HepG2 (cell line): Measurements from ENCODE around the gene KAZN. TPM values are rescaled to one million over a fixed set of nuclear protein-coding genes. Genes with fewer than 3 reads are reported as not detected.

ENCODE experiments used
- ATAC-seq: fragments of 200-7000 bp; cut with Tn5 transposase; 3 replicates; pipeline ENCODE4 v1.9.1; 2020; ENCODE audit warnings: mild to moderate bottlenecking, moderate library complexity
- BruUV-seq: library from RNA; stranded (reverse); fragments of 400-500 nt; replicated peaks from 2 replicates; lab custom pipeline; 2021; lab: Mats Ljungman, UMichigan
- CTCF ChIA-PET: fragments of 300-600 bp; formaldehyde crosslinking; extraction: SDS; loops from one replicate; lab custom pipeline; 2021; ENCODE audit warnings: low total read pairs, inconsistent platforms, low intra/inter-chr PET ratio; lab: Yijun Ruan, JAX
- POLR2A ChIA-PET: fragments of 350-600 bp; sonication (Branson Sonifier 250); formaldehyde crosslinking; loops from one replicate; lab custom pipeline; 2020; ENCODE audit warnings: antibody characterized with exemption, inconsistent platforms; lab: Yijun Ruan, JAX
- DNase-seq: peaks from one replicate; pipeline ENCODE4 v3.0.0-alpha.2; 2015; ENCODE audit warnings: low spot score
- FAIRE-seq: peaks from 3 replicates; lab custom pipeline; 2011; peaks lifted over from hg19 to GRCh38; lab: Jason Lieb, UNC
- H2AFZ ChIP-seq: one replicate; pipeline ENCODE4 v1.6.1; 2011; ENCODE audit warnings: low read length, inconsistent platforms
- H3K27ac ChIP-seq: fragments of 300-600 bp; 3 replicates; pipeline ENCODE4 v1.8.0; 2011; ENCODE audit warnings: mixed run types, mild to moderate bottlenecking, mixed read lengths, low read length, inconsistent platforms; ENCODE audit not compliant: insufficient read depth; ENCODE audit errors: extremely low read length
- H3K27me3 ChIP-seq, 2 experiments: fragments of 200-600 bp in 1 of 2; 2 replicates in 1 of 2; 3 replicates in 1 of 2; pipeline versions ENCODE4 v1.6.0 to v1.8.0; 2011; ENCODE audit warnings: low read length in 2 of 2, mild to moderate bottlenecking in 2 of 2, moderate library complexity in 2 of 2, inconsistent platforms in 1 of 2; ENCODE audit not compliant: insufficient read depth in 2 of 2, control insufficient read depth in 1 of 2
- H3K36me3 ChIP-seq, 2 experiments: fragments of 200-600 bp in 1 of 2; replicated peaks in 1 of 2; 2 replicates in 1 of 2; 3 replicates in 1 of 2; pipeline versions ENCODE4 v1.5.1 to v1.8.0; 2011; ENCODE audit warnings: low read length in 2 of 2, inconsistent platforms in 1 of 2; ENCODE audit not compliant: insufficient read depth in 2 of 2, control insufficient read depth in 1 of 2
- H3K4me1 ChIP-seq: 2 replicates; pipeline ENCODE4 v1.5.1; 2012; ENCODE audit warnings: low read length, inconsistent platforms; ENCODE audit not compliant: insufficient read depth
- H3K4me2 ChIP-seq: 2 replicates; pipeline ENCODE4 v1.6.0; 2011; ENCODE audit warnings: low read depth, low read length, inconsistent platforms
- H3K4me3 ChIP-seq, 3 experiments: fragments of 200-600 bp in 1 of 3; sonication (generic), shearing (Covaris generic) in 1 of 3; replicated peaks in 1 of 3; 2 replicates each; pipeline ENCODE4 v1.5.1; 2011 to 2016; ENCODE audit warnings: low read length in 3 of 3, inconsistent platforms in 2 of 3, low read depth in 2 of 3, mild to moderate bottlenecking in 2 of 3, control low read depth in 1 of 3, mixed read lengths in 1 of 3; ENCODE audit not compliant: insufficient read depth in 1 of 3
- H3K79me2 ChIP-seq: one replicate; pipeline ENCODE4 v1.6.1; 2011; ENCODE audit warnings: low read length, inconsistent platforms; ENCODE audit not compliant: insufficient read depth
- H3K9ac ChIP-seq: 2 replicates; pipeline ENCODE4 v1.6.0; 2011; ENCODE audit warnings: mild to moderate bottlenecking, low read depth, low read length, inconsistent platforms; ENCODE audit not compliant: insufficient read depth
- H3K9me3 ChIP-seq: 2 replicates; pipeline ENCODE4 v1.5.1; 2012; ENCODE audit warnings: mild to moderate bottlenecking, low read length
- H4K20me1 ChIP-seq: 2 replicates; pipeline ENCODE4 v1.6.0; 2011; ENCODE audit warnings: inconsistent platforms, mild to moderate bottlenecking, low read length, moderate library complexity; ENCODE audit not compliant: insufficient read depth
- ARNTL ChIP-seq: sonication (generic); formaldehyde crosslinking; IDR thresholded peaks from 2 replicates; pipeline ENCODE4 v1.4.0; 2020; ENCODE audit warnings: mild to moderate bottlenecking, missing genetic modification reagents
- ATF1 ChIP-seq: IDR thresholded peaks from 2 replicates; pipeline ENCODE4 v1.6.1; 2016; ENCODE audit warnings: mild to moderate bottlenecking, control low read depth
- EED ChIP-seq: sonication (generic); formaldehyde crosslinking; IDR thresholded peaks from 2 replicates; pipeline ENCODE4 v1.5.0; 2020; ENCODE audit warnings: mild to moderate bottlenecking, missing genetic modification reagents
- GABPA ChIP-seq, 2 experiments: IDR thresholded peaks; 2 replicates each; pipeline ENCODE4 v1.6.1; 2011 to 2016; ENCODE audit warnings: low read depth in 2 of 2, low read length in 1 of 2, missing biosample characterization in 1 of 2, missing genetic modification characterization in 1 of 2
- HOXA3 ChIP-seq: sonication (generic); formaldehyde crosslinking; IDR thresholded peaks from 2 replicates; pipeline ENCODE4 v1.5.0; 2020; ENCODE audit warnings: missing genetic modification reagents
- KDM1A ChIP-seq: IDR thresholded peaks from 2 replicates; pipeline ENCODE4 v1.6.1; 2016; ENCODE audit warnings: missing compliant biosample characterization
- MAF1 ChIP-seq: sonication (generic); formaldehyde crosslinking; IDR thresholded peaks from 2 replicates; pipeline ENCODE4 v1.5.0; 2020; ENCODE audit warnings: missing genetic modification reagents, borderline replicate concordance
- NCOA1 ChIP-seq: sonication (generic); formaldehyde crosslinking; IDR thresholded peaks from 2 replicates; pipeline ENCODE4 v1.9.0; 2021; ENCODE audit warnings: missing genetic modification reagents
- PCBP1 ChIP-seq: fragments of 200-400 bp; formaldehyde crosslinking; IDR thresholded peaks from 2 replicates; pipeline ENCODE4 v1.6.1; 2017; ENCODE audit warnings: mild to moderate bottlenecking, low read depth, low read length, borderline replicate concordance
- ZNF136 ChIP-seq: sonication (generic); formaldehyde crosslinking; IDR thresholded peaks from 2 replicates; pipeline ENCODE4 v1.8.1; 2022; ENCODE audit warnings: low read depth, mild to moderate bottlenecking, moderate library complexity, missing genetic modification reagents
- ZNF20 ChIP-seq: sonication (generic); formaldehyde crosslinking; IDR thresholded peaks from 2 replicates; pipeline ENCODE4 v1.4.0; 2020; ENCODE audit warnings: mild to moderate bottlenecking, moderate library complexity, missing genetic modification reagents
- ZNF234 ChIP-seq: sonication (generic); formaldehyde crosslinking; conservative IDR thresholded peaks from 2 replicates; pipeline ENCODE4 v1.5.1; 2020; ENCODE audit warnings: mild to moderate bottlenecking, missing genetic modification reagents
- ZNF235 ChIP-seq: sonication (generic); formaldehyde crosslinking; IDR thresholded peaks from 2 replicates; pipeline ENCODE4 v1.8.1; 2023; ENCODE audit warnings: mild to moderate bottlenecking, missing genetic modification reagents, borderline replicate concordance
- ZNF484 ChIP-seq: sonication (generic); formaldehyde crosslinking; IDR thresholded peaks from 2 replicates; pipeline ENCODE4 v1.5.1; 2020; ENCODE audit warnings: mild to moderate bottlenecking, low read depth, missing genetic modification reagents, borderline replicate concordance
- ZNF569 ChIP-seq: sonication (generic); formaldehyde crosslinking; IDR thresholded peaks from 2 replicates; pipeline ENCODE4 v1.5.0; 2020; ENCODE audit warnings: mild to moderate bottlenecking, missing genetic modification reagents, moderate library complexity, borderline replicate concordance
- ZSCAN20 ChIP-seq: sonication (generic); formaldehyde crosslinking; IDR thresholded peaks from 2 replicates; pipeline ENCODE4 v1.4.0; 2020; ENCODE audit warnings: missing genetic modification reagents, mild to moderate bottlenecking, borderline replicate concordance
- WGBS: methylation state at CpG from one replicate; pipeline ENCODE4 v1.1.6; 2017; ENCODE audit warnings: low lambda C conversion rate; 5-methylcytosine and 5-hydroxymethylcytosine counted together
- in situ Hi-C: cut with HindIII; loops from 2 replicates; pipeline ENCODE4 v1.10.0; 2017; ENCODE audit warnings: low pct_unique_long_range_greater_than_20kb; ENCODE audit not compliant: extremely low pct_ligation_motif_present
- intact Hi-C: fragments of 100-400 bp; cut with micrococcal nuclease; formaldehyde crosslinking; loops from one replicate; pipeline ENCODE4 v1.10.0; 2022; ENCODE audit not compliant: unreplicated experiment
- polyA plus RNA-seq, 8 experiments: library from polyadenylated mRNA; depleted of rRNA in 3 of 8; stranded (reverse) in 7 of 8; unstranded in 1 of 8; fragments of >200 nt; fragmentation: Illumina TruSeq in 4 of 8; extraction: Trizol in 4 of 8; gene quantifications; 2 replicates each; pipeline versions ENCODE4 v1.2.1 to v1.2.3, GENCODE V29; 2011 to 2016; ENCODE audit warnings: low read depth in 4 of 8, missing spikeins in 1 of 8, mixed read lengths in 1 of 8; ENCODE audit not compliant: insufficient read depth in 1 of 8
- total RNA-seq, 5 experiments: library from RNA; depleted of rRNA; stranded (reverse); fragments of >200 nt; fragmentation: Illumina TruSeq; extraction: Trizol; gene quantifications; 2 replicates each; pipeline ENCODE4 v1.2.3, GENCODE V29; 2016; ENCODE audit warnings: low read depth in 1 of 5
- TF ChIP-seq, protein P1 (sequence below): sonication (generic); formaldehyde crosslinking; IDR thresholded peaks from 2 replicates; pipeline ENCODE4 v1.5.1; 2020; ENCODE audit warnings: mild to moderate bottlenecking, moderate library complexity, missing genetic modification reagents
- TF ChIP-seq, protein P2 (sequence below): sonication (generic); formaldehyde crosslinking; IDR thresholded peaks from 2 replicates; pipeline ENCODE4 v1.5.0; 2020; ENCODE audit warnings: mild to moderate bottlenecking, missing genetic modification reagents

KAZN gene
- total and polyA plus RNA-seq, 2 of the 13 experiments (the other 11 are each of a cell fraction or from before 2014, with no cell fraction given): 10.4 to 13.5 TPM

DNA sequence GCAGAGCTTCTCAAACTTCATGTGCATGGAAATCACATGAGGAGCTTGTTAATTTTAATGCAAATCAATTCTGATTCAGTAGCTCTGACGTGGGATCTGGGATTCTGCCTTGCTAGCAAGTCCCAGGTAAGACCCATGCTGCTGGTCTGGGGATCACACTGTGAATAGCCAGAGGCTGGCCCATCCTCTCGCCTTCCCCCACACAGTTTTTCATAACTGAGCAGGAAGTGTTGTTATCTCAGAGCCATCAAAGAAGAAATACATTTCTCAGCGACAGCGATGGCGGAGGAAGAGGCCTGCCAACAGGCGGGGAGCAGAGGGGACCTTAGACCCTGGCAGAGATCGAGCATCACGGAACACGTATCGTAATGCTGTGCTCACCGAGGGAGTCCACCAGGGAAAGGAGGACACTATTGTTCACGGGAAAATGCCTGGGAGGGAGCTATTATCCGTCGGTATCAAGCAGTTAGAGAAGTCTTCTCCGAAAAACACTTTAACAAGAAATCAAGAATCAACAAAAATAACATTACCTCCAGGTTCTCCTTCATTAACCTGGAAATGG is 286.2 kb downstream of the KAZN start (continued):
- no peak for TF ChIP-seq ZSCAN20 (CRISPR knock-in tag)
- no peak for TF ChIP-seq NCOA1 (CRISPR knock-in tag)
- TF ChIP-seq ZNF234 (CRISPR knock-in tag): no peak
- TF ChIP-seq, protein P1, sequence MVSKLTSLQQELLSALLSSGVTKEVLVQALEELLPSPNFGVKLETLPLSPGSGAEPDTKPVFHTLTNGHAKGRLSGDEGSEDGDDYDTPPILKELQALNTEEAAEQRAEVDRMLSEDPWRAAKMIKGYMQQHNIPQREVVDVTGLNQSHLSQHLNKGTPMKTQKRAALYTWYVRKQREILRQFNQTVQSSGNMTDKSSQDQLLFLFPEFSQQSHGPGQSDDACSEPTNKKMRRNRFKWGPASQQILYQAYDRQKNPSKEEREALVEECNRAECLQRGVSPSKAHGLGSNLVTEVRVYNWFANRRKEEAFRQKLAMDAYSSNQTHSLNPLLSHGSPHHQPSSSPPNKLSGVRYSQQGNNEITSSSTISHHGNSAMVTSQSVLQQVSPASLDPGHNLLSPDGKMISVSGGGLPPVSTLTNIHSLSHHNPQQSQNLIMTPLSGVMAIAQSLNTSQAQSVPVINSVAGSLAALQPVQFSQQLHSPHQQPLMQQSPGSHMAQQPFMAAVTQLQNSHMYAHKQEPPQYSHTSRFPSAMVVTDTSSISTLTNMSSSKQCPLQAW (CRISPR knock-in tag): no peak
- TF ChIP-seq ZNF136 (CRISPR knock-in tag): no peak

DNA sequence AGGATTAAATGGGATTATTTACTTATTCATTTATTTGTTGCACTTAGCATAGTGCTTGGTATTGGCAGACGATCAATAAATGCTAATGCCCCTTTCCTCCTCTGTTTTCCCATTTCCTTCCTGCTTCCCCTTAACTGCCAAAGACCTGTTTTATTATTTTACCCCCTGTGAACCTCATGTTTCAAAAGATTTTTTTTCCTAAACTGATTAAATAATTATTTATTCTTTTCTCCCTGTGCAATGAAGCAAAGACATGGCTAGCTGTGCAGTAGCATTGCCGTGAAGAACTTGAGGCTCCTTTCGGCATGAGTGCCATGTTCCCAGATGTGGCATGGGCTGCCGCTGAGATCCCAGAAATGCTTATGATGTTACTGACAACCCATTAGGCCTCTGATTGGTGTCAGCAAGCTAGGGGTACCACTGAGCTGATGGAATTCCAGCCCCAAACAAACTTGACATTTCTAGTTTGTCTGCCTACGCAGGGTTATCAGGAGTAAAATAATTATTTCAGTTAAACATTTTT is 288.6 kb downstream of the KAZN start:
- no peak for ATAC-seq
- Histone ChIP-seq H3K79me2 (no peaks in the 10 kb centered on the region), H3K4me2 (no peak overlapping the region), H3K27me3 (peaks cover 3 to 53% of the 10 kb centered on the region in 2 experiments; a peak in 4 of 5 replicates), H3K9me3 (no peaks in the 10 kb centered on the region), H2AFZ (no peak overlapping the region), H3K4me3 (no peak overlapping the region), H3K9ac (no peak overlapping the region), H3K4me1 (no peaks in the 10 kb centered on the region), H3K36me3 (no peaks in the 10 kb centered on the region), H3K27ac (no peak overlapping the region), H4K20me1 (no peaks in the 10 kb centered on the region)
- intact Hi-C loops: no loop called here
- FAIRE-seq: no peak
- no peak for DNase-seq
- BruUV-seq: no TSS peak
- WGBS: 59% methylated on average over 5 of the region's 5 CpGs
- in situ Hi-C loops: no loop called here
- ChIA-PET CTCF (no interaction called here), POLR2A (no interaction called here)
- TF ChIP-seq EED (CRISPR knock-in tag) (no peak), ATF1 (CRISPR knock-in tag) (no peak), ZNF484 (CRISPR knock-in tag) (no peak), ZNF569 (no peak), GABPA (IDR thresholded peaks at IDR 0.05; ENCODE audit: low read depth, low read length) (no peak), GABPA (CRISPR knock-in tag; IDR thresholded peaks at IDR 0.05; ENCODE audit: low read depth) (no peak), KDM1A (no peak), MAF1 (CRISPR knock-in tag) (no peak), ARNTL (CRISPR knock-in tag) (no peak), ZNF235 (CRISPR knock-in tag) (no peak), HOXA3 (CRISPR knock-in tag) (no peak), PCBP1 (no peak), ZNF20 (CRISPR knock-in tag) (no peak)
- TF ChIP-seq, protein P2, sequence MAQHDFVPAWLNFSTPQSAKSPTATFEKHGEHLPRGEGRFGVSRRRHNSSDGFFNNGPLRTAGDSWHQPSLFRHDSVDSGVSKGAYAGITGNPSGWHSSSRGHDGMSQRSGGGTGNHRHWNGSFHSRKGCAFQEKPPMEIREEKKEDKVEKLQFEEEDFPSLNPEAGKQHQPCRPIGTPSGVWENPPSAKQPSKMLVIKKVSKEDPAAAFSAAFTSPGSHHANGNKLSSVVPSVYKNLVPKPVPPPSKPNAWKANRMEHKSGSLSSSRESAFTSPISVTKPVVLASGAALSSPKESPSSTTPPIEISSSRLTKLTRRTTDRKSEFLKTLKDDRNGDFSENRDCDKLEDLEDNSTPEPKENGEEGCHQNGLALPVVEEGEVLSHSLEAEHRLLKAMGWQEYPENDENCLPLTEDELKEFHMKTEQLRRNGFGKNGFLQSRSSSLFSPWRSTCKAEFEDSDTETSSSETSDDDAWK (CRISPR knock-in tag): no peak
